Epithelial cell of esophagus (primary cell): ENCODE results near the gene DLGAP1.

Experiments
- DNase-seq: peaks from one replicate; pipeline ENCODE4 v3.0.0; 2010; ENCODE audit warnings: low read depth
- H3K4me3 ChIP-seq: 2 replicates; pipeline ENCODE4 v1.5.1; 2011; ENCODE audit warnings: mild to moderate bottlenecking, low read length, control low read depth
- TF ChIP-seq, protein P1 (sequence below): IDR thresholded peaks from 2 replicates; pipeline ENCODE4 v1.5.1; 2011; ENCODE audit warnings: low read depth, mild to moderate bottlenecking, low read length, control low read depth, inconsistent platforms; ENCODE audit not compliant: insufficient read depth; ENCODE audit errors: missing control alignments

The DLGAP1 gene

DNA sequence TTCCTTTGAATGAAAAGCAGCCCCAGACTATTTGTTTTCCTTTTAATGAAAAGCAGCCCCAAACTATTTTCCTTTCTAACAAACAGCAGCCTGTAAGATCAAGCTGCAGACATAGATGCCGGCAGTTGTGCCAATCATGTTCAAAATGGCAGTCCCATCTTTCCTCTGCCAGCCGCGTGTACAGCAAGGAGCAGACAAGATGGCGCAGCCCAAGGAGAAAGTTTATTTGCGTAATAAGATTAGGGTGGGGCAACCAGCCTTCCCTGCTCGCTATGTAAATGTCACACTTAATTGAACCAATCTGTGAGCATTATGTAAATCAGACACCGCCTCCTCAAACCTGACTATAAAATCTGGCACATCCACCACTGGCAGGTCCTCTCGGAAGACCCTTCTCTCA is 779.1 kb downstream of the DLGAP1 start:
- TF ChIP-seq, protein P1, sequence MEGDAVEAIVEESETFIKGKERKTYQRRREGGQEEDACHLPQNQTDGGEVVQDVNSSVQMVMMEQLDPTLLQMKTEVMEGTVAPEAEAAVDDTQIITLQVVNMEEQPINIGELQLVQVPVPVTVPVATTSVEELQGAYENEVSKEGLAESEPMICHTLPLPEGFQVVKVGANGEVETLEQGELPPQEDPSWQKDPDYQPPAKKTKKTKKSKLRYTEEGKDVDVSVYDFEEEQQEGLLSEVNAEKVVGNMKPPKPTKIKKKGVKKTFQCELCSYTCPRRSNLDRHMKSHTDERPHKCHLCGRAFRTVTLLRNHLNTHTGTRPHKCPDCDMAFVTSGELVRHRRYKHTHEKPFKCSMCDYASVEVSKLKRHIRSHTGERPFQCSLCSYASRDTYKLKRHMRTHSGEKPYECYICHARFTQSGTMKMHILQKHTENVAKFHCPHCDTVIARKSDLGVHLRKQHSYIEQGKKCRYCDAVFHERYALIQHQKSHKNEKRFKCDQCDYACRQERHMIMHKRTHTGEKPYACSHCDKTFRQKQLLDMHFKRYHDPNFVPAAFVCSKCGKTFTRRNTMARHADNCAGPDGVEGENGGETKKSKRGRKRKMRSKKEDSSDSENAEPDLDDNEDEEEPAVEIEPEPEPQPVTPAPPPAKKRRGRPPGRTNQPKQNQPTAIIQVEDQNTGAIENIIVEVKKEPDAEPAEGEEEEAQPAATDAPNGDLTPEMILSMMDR: no peak
- no peak for DNase-seq
- no peak overlapping the region for H3K4me3 ChIP-seq

DNA sequence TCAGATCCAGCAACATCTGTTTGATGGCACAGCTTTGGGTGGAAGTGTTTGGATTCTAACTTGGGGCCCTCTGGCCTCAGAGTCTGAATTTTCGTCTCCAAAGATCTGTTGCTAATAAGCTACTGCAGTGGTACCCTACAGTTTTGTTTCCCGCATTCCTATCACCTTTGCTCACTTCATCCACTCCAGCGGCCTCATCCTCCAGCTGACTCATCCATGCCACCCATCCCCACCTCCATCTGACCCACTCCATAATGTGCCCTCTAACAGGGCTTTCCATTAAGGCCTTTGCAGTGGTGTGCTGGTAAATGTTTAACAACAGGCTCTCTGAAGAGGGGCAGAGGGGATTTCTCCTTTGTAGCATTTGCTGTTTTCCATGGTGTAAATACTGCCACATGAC is 779.7 kb downstream of the DLGAP1 start:
- peak; percentile 78 for DNase-seq
- TF ChIP-seq, protein P1: no peak
- H3K4me3 ChIP-seq: no peak overlapping the region

DNA sequence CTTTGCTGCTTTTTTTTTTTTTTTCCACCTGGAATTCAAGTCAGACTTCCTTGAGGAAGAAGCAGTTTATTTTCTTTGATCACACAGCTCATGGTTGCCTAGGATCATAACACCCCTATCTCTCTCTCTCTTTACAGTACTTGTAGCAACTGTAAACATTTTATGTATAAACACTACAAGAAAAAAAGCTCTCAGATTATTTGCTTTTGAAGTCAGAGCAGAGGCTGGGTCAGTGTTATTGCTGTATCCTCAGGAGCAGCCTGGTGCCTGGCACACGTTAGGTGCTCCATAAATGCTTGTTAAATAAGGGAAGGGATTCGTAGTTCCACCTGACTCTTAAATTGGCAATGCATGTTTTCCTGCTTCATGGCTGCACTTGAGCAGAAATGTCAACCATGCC is 783.9 kb downstream of the DLGAP1 start:
- no peak for DNase-seq
- H3K4me3 ChIP-seq: no peak overlapping the region
- TF ChIP-seq, protein P1: no peak

DNA sequence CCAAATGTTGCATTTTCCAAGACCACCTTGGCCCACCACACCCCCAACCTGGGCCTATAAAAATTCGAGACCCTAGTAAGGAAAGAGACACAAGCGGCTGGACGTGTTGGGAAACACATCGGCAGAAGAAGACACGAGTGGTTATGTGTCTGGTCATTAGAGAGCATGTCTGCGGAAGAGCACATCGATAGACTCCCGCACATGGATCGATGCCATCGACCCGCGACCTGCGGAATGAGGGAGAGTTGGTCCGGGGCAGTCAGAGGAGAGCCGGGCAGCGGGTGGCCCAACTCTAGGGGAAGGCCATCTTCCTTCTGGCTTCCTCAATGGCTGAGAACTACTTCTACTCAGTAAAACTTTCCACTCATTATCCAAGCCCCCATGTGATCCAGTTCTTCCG is 785.7 kb downstream of the DLGAP1 start:
- no peak overlapping the region for H3K4me3 ChIP-seq
- TF ChIP-seq, protein P1: no peak
- no peak for DNase-seq

DNA sequence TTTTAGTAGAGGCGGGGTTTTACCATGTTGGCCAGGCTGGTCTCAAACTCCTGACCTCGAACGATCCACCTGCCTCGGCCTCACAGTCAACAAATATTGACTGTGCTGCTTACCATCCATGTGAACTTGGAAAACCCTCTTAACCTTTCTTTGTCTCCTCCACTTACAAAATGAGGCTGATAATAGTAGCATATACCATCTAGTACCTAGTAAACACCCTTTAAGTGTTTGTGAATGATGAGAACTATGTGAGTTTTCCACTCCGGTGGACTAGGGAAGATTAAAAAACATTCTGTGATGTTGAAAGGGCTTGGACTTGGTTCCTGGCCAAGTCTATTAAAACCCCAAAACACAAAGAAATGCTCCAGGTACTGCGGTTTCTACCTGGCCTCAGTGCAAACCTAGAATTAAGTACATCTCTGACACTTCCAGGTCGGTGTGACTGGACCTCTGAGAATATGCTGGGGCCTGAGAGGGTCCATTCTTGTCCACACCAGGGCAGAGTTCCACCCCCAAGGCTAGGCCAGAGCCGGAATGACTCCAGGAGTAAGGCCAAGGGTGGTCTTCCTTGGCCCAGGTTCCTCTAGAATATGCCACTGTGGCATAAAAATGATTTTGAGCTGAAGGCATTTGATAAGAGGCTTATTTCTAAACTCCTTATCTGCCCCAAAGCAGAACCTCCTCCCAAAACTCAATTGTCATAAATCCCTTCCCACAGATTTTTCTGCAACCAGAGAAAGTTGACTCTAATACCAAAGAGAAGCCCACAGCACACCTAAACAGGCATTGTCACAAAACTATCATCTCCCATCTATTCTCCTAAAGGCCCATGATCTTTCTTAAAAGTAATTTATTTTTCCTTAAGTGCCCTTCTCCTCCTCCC is 787.6 kb downstream of the DLGAP1 start:
- TF ChIP-seq, protein P1: no peak
- DNase-seq: no peak
- H3K4me3 ChIP-seq: no peak overlapping the region

DNA sequence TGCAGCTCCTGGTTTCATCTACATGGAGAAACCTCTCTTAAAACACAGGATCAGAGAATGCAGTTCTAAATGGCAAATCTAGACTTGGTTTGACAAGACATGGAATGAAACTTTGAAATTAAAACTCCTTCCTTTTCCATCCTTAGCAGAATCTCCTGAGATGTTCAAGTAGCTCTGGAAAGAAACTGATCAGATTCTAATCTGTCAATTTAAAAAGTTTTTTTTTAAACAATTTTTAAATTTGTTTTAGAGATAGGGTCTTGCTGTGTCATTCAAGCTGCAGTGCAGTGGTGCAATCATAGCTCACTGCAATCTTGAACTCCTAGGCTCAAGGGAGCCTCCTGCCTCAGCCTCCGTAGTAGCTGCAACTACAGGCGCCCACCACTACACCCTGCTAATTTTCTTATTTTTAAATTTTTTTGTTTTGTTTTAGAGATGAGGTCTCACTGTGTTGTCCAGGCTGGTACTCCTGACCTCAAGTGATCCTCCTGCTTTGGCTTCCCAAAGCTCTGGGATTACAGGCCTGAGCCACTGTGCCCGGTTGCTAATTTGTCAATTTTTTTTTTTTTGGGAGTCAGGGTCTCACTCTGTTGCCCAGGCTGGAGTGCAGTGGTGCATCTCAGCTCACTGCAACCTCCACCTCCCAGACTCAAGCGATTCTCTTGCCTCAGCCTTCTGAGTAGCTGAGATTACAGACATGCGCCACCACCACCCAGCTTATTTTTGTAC is 788.4 kb downstream of the DLGAP1 start:
- TF ChIP-seq, protein P1: no peak
- no peak for DNase-seq
- no peak overlapping the region for H3K4me3 ChIP-seq
